Fibroblast of mammary gland (primary cell): ENCODE results near the gene TOMM70.

Experiments
- DNase-seq: peaks from one replicate; pipeline ENCODE4 v3.0.0-alpha.2; 2010; ENCODE audit warnings: low read depth
- H3K4me3 ChIP-seq: 2 replicates; pipeline ENCODE4 v1.5.1; 2011; ENCODE audit warnings: low read depth, mild to moderate bottlenecking, low read length, moderate library complexity; ENCODE audit not compliant: control insufficient read depth
- CTCF ChIP-seq: conservative IDR thresholded peaks from 2 replicates; pipeline ENCODE4 v1.5.1; 2011; ENCODE audit warnings: low read depth, low read length, inconsistent platforms; ENCODE audit not compliant: control insufficient read depth, insufficient read depth

Gene TOMM70

GRCh38 chr3:100368441-100368840, 32.4 kb downstream of the TOMM70 start:
- TF ChIP-seq CTCF, result no peak
- H3K4me3 ChIP-seq, result no peak overlapping the region
- DNase-seq, result peak; percentile 6

- H3K4me3 ChIP-seq, result no peak overlapping the region
- DNase-seq, result no peak
- no peak for TF ChIP-seq CTCF
Observed at GRCh38 chr3:100366424-100366823, 34.5 kb downstream of the TOMM70 start.

GRCh38 chr3:100364421-100364820, 36.5 kb downstream of the TOMM70 start:
- no peak overlapping the region for H3K4me3 ChIP-seq
- no peak for TF ChIP-seq CTCF
- DNase-seq, result no peak

GRCh38 chr3:100361897-100362296, 39.0 kb downstream of the TOMM70 start:
- no peak for TF ChIP-seq CTCF
- no peak overlapping the region for H3K4me3 ChIP-seq
- DNase-seq, result no peak

GRCh38 chr3:100360757-100361496, 40.0 kb downstream of the TOMM70 start:
- DNase-seq, result peak; percentile 51
- no peak for TF ChIP-seq CTCF
- no peak overlapping the region for H3K4me3 ChIP-seq

GRCh38 chr3:100359035-100359434, 41.9 kb downstream of the TOMM70 start:
- no peak for DNase-seq
- TF ChIP-seq CTCF, result no peak
- H3K4me3 ChIP-seq, result no peak overlapping the region
